Skeletal muscle satellite cell (primary cell): ENCODE results near the gene ERBB4. TPM values are rescaled to one million over a fixed set of nuclear protein-coding genes. Genes with fewer than 3 reads are reported as not detected.

ENCODE experiments used
- H3K27me3 ChIP-seq: 2 replicates; pipeline ENCODE4 v1.7.0; 2013; ENCODE audit warnings: low read length; ENCODE audit not compliant: control insufficient read depth, insufficient read depth
- H3K36me3 ChIP-seq: 2 replicates; pipeline ENCODE4 v1.7.0; 2013; ENCODE audit warnings: mild to moderate bottlenecking, control low read depth, low read length; ENCODE audit not compliant: insufficient read depth
- H3K4me1 ChIP-seq: 2 replicates; pipeline ENCODE4 v1.7.0; 2013; ENCODE audit warnings: low read length; ENCODE audit not compliant: control insufficient read depth, insufficient read depth
- H3K4me2 ChIP-seq: 2 replicates; pipeline ENCODE4 v1.7.0; 2013; ENCODE audit warnings: mild to moderate bottlenecking, low read length
- H3K4me3 ChIP-seq: 2 replicates; pipeline ENCODE4 v1.7.0; 2013; ENCODE audit warnings: low read length
- H3K9ac ChIP-seq: 2 replicates; pipeline ENCODE4 v1.7.0; 2013; ENCODE audit warnings: mild to moderate bottlenecking, low read depth, low read length, moderate library complexity
- H3K9me3 ChIP-seq: replicated peaks from 2 replicates; pipeline ENCODE4 v1.7.0; 2013; ENCODE audit warnings: mild to moderate bottlenecking, control low read depth, low read length
- small RNA-seq: library from RNA; depleted of rRNA; stranded (forward); fragments of <200 nt; gene quantifications from one replicate; pipeline ENCODE3, GENCODE V24; 2012

Gene ERBB4

GRCh38 chr2:211354481-211354880, 1184.1 kb downstream of the ERBB4 start:
- Histone ChIP-seq H3K4me3 (no peak overlapping the region), H3K36me3 (no peaks in the 10 kb centered on the region), H3K4me1 (no peaks in the 10 kb centered on the region), H3K4me2 (no peak overlapping the region), H3K9ac (no peak overlapping the region), H3K27me3 (no peaks in the 10 kb centered on the region), H3K9me3 (no peaks in the 10 kb centered on the region)

GRCh38 chr2:211351987-211352386, 1186.6 kb downstream of the ERBB4 start:
- Histone ChIP-seq H3K4me2 (no peak overlapping the region), H3K4me3 (no peak overlapping the region), H3K27me3 (no peaks in the 10 kb centered on the region), H3K4me1 (no peaks in the 10 kb centered on the region), H3K36me3 (no peaks in the 10 kb centered on the region), H3K9me3 (no peaks in the 10 kb centered on the region), H3K9ac (no peak overlapping the region)

- Histone ChIP-seq H3K36me3 (no peaks in the 10 kb centered on the region), H3K4me3 (no peak overlapping the region), H3K9ac (no peak overlapping the region), H3K4me2 (no peak overlapping the region), H3K27me3 (no peaks in the 10 kb centered on the region), H3K4me1 (no peaks in the 10 kb centered on the region), H3K9me3 (no peaks in the 10 kb centered on the region)
These were observed 1189.6 kb downstream of the ERBB4 start for GRCh38 chr2:211349031-211349430.

- no peak overlapping the region for H3K4me3 ChIP-seq
- H3K27me3 ChIP-seq, result no peaks in the 10 kb centered on the region
- no peak overlapping the region for H3K4me2 ChIP-seq
- no peaks in the 10 kb centered on the region for H3K4me1 ChIP-seq
- H3K36me3 ChIP-seq, result no peaks in the 10 kb centered on the region
- H3K9ac ChIP-seq, result no peak overlapping the region
- no peaks in the 10 kb centered on the region for H3K9me3 ChIP-seq
These were observed 1191.3 kb downstream of the ERBB4 start for GRCh38 chr2:211347328-211347727.

DNA sequence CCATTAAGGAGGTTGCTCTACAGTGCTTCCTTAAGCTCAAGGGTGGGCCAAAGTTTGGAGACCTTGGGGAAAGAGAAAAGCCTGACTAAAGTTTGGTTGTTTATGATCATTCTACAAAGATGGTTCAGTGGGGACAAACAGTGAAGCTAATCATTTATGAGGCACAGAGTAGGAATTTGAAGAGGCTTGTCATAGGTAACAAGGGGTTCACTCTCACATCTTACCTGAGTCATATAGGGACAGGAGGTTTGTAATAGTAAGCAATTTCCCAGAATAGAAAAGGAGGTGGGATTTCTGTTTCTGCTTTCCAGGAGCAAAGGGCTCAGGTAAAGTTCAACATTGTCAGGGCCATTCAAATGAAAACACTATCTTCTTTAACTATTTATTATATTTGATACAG, 1194.3 kb downstream of the ERBB4 start:
- Histone ChIP-seq H3K4me2 (no peak overlapping the region), H3K9ac (no peak overlapping the region), H3K9me3 (no peaks in the 10 kb centered on the region), H3K4me3 (no peak overlapping the region), H3K4me1 (no peaks in the 10 kb centered on the region), H3K36me3 (no peaks in the 10 kb centered on the region), H3K27me3 (no peaks in the 10 kb centered on the region)

- Histone ChIP-seq H3K27me3 (no peaks in the 10 kb centered on the region), H3K4me3 (no peak overlapping the region), H3K9ac (no peak overlapping the region), H3K4me1 (no peaks in the 10 kb centered on the region), H3K9me3 (no peaks in the 10 kb centered on the region), H3K36me3 (no peaks in the 10 kb centered on the region), H3K4me2 (no peak overlapping the region)
These were observed 1205.2 kb downstream of the ERBB4 start for GRCh38 chr2:211333377-211333776.

DNA sequence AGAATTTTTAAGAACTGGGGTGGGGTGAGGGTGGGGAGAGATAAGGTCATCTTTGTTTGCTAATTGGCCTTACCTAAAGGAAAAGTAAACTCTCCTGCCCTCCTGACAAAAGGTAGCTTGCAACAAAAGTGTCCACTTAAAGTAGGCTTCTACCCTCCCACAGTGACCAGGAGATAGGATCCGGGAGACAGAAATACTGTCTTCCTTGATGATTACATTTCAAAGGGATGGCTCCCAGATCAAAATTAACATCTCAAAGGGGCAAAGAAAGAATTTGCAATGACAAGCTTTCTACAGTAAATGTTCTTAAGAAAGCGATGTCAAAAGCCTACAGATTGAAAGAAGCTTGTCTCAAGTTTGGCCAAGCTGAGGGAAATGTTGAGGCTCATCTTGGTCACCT, 1206.9 kb downstream of the ERBB4 start:
- Histone ChIP-seq H3K9ac (no peak overlapping the region), H3K4me2 (no peak overlapping the region), H3K4me3 (no peak overlapping the region), H3K4me1 (no peaks in the 10 kb centered on the region), H3K27me3 (no peaks in the 10 kb centered on the region), H3K36me3 (no peaks in the 10 kb centered on the region), H3K9me3 (no peaks in the 10 kb centered on the region)

GRCh38 chr2:211329882-211330281, 1208.7 kb downstream of the ERBB4 start:
- H3K36me3 ChIP-seq, result no peaks in the 10 kb centered on the region
- no peak overlapping the region for H3K9ac ChIP-seq
- no peak overlapping the region for H3K4me3 ChIP-seq
- H3K4me2 ChIP-seq, result no peak overlapping the region
- H3K27me3 ChIP-seq, result no peaks in the 10 kb centered on the region
- no peaks in the 10 kb centered on the region for H3K9me3 ChIP-seq
- H3K4me1 ChIP-seq, result no peaks in the 10 kb centered on the region

DNA sequence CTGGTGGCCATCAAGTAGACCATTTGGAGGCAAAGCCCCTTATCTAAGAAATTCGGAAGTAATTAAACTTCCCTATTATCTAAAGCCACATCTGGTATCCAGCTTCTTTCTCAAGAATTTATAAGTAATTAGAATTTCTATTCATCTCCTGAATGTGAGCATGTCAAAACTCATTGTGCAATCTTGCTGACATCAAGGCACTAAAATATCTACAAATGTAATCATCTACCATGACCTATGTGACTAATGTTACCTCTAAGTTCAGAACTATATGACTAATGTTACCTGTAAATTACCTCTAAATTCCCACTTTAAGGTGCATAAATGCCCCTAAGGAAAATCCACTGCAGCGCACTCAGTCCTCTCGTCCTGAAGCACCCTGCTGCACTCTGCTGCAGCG, 1209.2 kb downstream of the ERBB4 start:
- Histone ChIP-seq H3K4me3 (no peak overlapping the region), H3K9me3 (no peaks in the 10 kb centered on the region), H3K27me3 (no peaks in the 10 kb centered on the region)

GRCh38 chr2:211328126-211328525, 1210.5 kb downstream of the ERBB4 start:
- Histone ChIP-seq H3K4me1 (no peaks in the 10 kb centered on the region), H3K27me3 (no peaks in the 10 kb centered on the region), H3K36me3 (no peaks in the 10 kb centered on the region), H3K9me3 (no peaks in the 10 kb centered on the region), H3K4me2 (no peak overlapping the region), H3K4me3 (no peak overlapping the region), H3K9ac (no peak overlapping the region)

More for the DNA sequence above, 1209.2 kb downstream of the ERBB4 start:
- Histone ChIP-seq H3K36me3 (no peaks in the 10 kb centered on the region), H3K4me2 (no peak overlapping the region), H3K4me1 (no peaks in the 10 kb centered on the region), H3K9ac (no peak overlapping the region)

Small RNA genes within 50 kb of the gene (small RNA-seq; reads per million reads assigned to genes)
- gene MIR548F2 (not detected), gene RNA5SP119 (not detected)
